ENCODE data around the gene ZNF771.

ZNF771 gene

DNA sequence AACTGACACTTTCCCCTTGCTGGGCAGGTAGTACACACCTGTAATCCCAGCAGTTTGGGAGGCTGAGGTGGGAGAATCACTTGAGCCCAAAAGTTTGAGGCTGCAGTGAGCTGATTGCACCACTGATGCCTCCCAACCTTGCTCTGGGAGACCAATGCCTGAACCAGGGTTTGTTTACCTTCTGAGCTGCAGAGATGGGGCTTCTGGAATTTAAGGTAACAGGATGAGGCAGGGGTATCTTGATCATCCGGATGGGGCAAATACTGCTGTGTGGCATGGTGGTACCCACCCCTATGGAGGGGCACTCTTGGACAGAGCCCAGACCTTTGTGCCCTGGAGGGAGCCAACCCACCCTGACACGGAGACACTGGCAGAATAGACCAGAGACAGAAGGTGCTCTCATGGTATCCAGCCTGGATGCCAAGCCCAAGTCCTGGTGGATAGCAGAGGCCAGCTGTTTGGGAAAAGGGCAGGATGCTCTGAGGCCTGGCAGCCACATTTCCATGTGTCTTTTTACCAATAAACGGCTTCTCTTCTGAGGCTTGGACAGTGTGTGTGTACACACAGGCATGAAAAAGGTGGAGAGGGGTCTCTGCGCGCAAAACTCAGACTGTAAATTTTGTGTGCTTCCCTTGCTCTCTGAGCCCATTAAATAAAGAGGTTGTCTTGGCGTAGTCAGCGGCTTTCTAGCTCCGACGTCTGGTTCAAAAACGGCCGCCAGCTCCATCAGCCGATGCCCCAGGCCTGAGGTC, 7.8 kb upstream of the ZNF771 start:
- no peak for DNase-seq

DNA sequence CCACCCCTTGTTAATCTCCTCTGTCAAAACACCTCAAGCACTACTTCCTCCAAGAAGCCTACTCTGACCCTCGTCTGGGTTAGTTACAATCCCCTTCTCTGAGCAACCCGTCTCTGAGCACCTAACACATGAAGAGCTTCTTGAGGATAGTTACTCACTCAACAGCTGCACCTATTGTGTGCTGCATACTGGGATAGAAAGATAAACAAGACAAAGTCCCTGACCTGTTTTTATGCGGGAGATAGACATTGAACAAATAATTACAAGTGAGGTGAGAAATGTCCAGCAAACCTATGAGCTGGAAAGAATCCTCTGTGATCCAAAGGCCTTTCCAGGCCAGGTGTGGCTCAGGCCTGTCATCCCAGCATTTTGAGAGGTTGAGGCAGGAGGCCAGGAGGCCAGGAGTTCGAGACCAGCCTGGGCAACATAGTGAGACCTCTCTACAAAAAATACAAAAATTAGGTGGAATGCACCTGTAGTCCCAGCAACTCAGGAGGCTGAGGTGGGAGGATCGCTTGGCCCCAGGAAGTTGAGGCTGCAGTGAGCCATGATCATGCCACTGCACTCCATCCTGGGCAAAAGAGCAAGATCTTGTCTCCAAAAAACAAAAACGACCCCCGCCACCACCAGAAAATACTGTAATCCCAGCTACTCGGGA, 5.5 kb upstream of the ZNF771 start:
- no peak for DNase-seq

GRCh38 chr16:30406795-30407101, 658 bp upstream of the ZNF771 start:
- DNase-seq = no peak

DNA sequence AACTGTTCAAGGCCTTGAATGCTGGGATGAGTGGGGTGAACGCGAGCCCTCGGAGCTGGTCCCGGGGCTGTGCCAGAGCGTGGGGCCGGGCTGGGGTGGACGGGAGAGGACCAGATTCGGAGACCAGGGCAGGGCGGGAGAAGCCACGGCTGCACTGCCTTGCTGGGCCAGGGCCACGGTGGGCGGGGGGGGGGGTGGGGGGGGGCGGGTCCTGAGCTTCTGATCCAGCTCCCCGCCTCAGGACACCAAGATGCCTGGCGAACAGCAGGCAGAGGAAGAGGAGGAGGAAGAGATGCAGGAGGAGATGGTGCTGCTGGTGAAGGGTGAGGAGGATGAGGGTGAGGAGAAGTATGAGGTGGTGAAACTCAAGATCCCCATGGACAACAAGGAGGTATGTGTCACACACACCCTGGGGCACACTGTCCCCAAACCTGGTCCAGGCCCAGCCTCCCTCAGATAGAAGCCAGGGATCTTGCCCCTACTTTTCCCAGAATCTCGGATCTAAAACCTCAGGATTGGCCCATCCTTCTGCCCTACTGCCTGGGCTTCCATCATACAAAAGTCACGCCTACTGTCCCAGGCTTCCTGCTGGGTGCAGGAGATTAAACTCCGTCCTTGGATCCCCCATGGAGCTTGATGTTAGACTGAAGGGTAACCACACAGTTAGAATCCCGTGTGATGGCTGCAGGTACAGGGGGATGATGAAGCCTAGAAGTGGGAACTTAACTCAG, 563 bp downstream of the ZNF771 start:
- no peak for DNase-seq

GRCh38 chr16:30409125-30410060, 2.0 kb downstream of the ZNF771 start:
- peak; percentile 80 for DNase-seq

DNA sequence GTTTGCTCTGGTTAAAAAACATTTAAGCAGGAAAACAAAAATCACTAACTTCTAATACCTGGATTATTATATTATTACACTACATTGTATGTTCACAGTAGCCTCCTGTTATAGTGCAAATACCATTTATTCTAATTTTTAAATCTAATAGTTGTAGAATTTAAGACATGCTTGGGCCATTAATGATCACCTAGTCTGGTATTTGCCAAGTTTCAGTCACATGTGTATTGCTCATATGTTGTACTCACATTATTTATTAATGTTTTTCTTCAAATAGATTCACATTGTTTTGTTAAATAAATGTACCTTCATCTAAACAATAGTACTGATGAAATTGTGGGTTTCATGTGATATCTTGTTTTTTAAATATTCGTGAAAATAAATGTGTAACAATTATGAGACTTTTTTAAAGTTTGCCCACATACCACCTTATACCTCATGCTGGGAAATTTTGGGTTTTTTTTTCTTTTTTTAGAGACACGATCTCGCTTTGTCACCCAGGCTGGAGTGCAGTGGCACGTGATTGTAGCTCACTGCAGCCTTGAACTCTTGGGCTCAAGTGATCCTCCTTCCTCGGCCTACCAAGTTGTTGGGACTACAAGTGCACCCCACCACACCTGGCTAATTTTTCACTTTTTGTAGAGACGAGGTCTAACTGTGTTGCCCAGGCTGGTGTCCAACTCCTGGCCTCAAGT, 5.9 kb downstream of the ZNF771 start:
- no peak for DNase-seq

- DNase-seq = no peak
Observed at GRCh38 chr16:30414159-30414558, 6.8 kb downstream of the ZNF771 start.

DNA sequence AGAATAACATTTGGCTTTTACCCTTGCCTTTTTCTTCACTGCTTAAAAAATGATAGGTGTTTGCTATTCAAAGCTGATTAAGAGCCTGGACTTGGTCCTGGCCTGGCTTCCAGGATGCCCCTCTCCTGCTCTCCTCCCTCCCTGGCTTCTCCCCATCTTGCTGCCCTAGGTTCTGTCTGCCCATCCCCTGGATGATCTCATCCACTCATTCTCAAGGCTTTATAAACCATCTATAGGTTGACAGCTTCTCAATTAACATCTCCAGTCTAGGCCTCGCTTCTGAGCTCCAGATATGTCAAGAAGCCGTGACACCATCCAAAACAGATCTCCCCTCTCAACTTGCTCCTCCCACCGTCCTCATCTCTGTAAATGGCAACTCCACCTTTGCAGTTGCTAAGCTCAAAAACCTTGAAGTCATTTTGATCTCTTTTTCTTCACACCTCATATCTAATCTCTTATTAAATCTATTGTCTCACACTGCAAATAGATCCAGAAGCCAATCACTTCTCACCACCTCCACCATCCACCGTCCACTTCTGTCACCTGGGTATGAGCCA, 8.7 kb downstream of the ZNF771 start:
- no peak for DNase-seq

GRCh38 chr16:30416624-30417528, 9.5 kb downstream of the ZNF771 start:
- no peak for DNase-seq

GRCh38 chr16:30417529-30418349, 10.3 kb downstream of the ZNF771 start:
- no peak for DNase-seq

- DNase-seq = no peak
Observed at GRCh38 chr16:30418350-30419181, 11.2 kb downstream of the ZNF771 start.

DNA sequence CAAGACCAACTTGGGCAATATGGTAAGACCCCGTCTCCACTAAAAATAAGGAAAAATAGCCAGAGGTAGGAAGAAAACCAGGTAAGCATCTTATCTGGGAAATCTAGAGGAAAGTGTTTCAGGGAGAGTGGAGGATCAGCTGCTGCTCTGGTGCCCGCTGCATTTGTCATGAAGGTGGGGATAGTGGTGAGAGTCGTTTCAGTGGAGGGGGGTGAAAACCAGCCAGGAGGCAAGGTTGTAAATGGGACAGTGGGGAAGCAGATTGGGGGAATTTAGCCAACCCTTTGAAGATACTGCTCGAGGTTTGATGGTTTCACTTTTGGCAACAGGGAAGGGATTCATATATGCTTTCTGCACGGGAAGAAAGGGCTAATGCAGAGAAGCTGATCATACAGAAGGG, 13.6 kb downstream of the ZNF771 start:
- DNase-seq = no peak

DNA sequence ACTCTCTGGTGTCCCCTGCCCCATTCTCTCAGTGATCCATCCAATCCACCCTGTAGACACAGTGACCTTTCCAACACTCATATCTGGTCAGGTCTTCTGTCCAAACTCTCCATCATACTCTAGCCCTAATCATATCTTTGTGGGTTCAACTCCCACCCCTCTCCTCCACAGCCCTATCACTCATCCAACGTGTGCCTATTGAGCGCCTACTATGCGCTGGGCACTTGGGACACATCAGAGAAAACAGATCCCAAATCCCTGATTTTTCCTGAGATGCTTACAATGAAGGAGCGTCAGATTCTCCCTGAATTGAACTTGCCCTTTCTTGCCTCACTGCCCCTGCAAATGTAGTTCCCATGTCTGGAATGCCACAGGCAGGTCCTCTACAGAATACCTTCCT, 20.6 kb downstream of the ZNF771 start:
- DNase-seq = no peak

DNA sequence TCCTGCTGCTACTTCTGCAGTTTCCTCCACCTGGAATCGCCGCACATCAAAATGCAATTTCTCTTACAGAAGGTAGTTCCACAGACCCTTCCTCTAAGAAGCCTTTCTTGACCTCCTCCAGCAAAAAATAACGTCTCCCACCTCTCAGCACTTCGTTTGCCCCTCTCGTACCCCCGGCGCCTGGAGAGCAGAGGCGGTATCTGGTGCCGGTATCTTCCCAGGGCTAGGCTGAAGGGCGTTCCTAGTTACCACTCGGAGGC, 21.9 kb downstream of the ZNF771 start:
- no peak for DNase-seq

GRCh38 chr16:30429678-30430427, 22.4 kb downstream of the ZNF771 start, which contains the start of gene DCTPP1:
Gene DCTPP1 (minus strand): TSS chr16:30430030. CDS start chr16:30429980, 50 bp downstream.
- peak; percentile 98 for DNase-seq

- no peak for DNase-seq
Observed at GRCh38 chr16:30430428-30430970, 23.1 kb downstream of the ZNF771 start.

- no peak for DNase-seq
Observed at GRCh38 chr16:30434852-30435251, 27.4 kb downstream of the ZNF771 start.

DNA sequence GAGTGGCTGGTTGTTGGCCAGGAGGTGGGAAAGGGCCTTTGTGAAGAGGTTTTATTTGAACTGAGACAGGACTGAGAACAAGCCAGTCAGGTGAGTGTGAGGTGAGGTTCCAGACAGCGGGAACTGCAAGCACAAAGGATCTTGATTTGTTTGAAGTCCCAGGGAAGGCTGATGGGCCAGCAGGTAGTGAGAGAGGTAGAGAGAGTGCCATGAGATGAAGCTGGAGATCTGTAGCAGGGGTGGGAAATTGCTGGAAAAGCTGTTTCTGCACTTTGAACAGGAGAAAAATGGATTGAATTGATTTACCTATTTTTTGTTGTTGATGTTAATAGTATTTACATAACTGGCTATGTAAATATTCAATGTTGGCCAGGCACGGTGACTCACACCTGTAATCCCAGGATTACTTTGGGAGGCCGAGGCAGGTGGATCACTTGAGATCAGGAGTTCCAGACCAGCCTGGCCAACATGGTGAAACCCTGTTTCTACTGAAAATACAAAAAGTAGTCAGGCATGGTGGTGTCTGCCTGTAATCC, 30.2 kb downstream of the ZNF771 start:
- no peak for DNase-seq
